Endothelial cell of umbilical vein (primary cell): ENCODE data around the gene USF2.

Experiments used
- POLR2AphosphoS5 ChIP-seq: IDR thresholded peaks from 2 replicates; pipeline ENCODE4 v1.6.1; 2012; ENCODE audit warnings: low read depth, mild to moderate bottlenecking, control low read depth, low read length, moderate library complexity; ENCODE audit not compliant: insufficient read depth
- TF ChIP-seq, protein P1 (sequence below), 2 donors: IDR thresholded peaks; 1 replicate in 1 of 2; 2 replicates in 1 of 2; pipeline ENCODE4 v1.5.1; 2011; ENCODE audit warnings: low read length in 2 of 2, mild to moderate bottlenecking in 2 of 2, moderate library complexity in 2 of 2, control low read depth in 1 of 2, inconsistent platforms in 1 of 2, low read depth in 1 of 2; ENCODE audit not compliant: insufficient read depth in 1 of 2; ENCODE audit errors: extremely low read depth in 1 of 2
- TF ChIP-seq, protein P2 (sequence below): IDR thresholded peaks from 2 replicates; pipeline ENCODE4 v1.6.1; 2011; ENCODE audit not compliant: insufficient read depth, insufficient read length

DNA sequence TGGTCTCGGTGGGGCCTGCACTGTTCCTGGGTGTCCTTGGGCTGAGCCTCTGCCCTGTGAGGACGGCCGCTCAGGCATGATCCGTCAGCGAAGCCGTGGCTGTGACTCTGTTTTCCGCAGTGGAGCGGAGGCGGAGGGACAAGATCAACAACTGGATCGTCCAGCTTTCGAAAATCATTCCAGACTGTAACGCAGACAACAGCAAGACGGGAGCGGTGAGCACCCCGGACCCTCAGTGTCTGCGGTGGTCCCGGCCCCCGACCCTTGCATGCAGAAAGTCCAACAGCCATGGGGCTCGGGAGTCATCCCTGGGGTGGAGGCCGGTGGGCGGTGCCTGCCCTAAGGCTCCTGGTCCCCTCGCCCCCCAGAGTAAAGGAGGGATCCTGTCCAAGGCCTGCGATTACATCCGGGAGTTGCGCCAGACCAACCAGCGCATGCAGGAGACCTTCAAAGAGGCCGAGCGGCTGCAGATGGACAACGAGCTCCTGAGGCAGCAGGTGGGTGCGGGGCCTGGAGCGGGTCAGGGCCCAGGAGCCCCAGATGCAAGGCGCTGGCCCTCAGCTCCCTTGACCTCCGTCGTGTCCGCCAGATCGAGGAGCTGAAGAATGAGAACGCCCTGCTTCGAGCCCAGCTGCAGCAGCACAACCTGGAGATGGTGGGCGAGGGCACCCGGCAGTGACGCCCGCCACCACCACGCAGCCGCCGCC, 10.0 kb downstream of the USF2 start:
- TF ChIP-seq POLR2AphosphoS5 = no peak
- TF ChIP-seq, protein P1, sequence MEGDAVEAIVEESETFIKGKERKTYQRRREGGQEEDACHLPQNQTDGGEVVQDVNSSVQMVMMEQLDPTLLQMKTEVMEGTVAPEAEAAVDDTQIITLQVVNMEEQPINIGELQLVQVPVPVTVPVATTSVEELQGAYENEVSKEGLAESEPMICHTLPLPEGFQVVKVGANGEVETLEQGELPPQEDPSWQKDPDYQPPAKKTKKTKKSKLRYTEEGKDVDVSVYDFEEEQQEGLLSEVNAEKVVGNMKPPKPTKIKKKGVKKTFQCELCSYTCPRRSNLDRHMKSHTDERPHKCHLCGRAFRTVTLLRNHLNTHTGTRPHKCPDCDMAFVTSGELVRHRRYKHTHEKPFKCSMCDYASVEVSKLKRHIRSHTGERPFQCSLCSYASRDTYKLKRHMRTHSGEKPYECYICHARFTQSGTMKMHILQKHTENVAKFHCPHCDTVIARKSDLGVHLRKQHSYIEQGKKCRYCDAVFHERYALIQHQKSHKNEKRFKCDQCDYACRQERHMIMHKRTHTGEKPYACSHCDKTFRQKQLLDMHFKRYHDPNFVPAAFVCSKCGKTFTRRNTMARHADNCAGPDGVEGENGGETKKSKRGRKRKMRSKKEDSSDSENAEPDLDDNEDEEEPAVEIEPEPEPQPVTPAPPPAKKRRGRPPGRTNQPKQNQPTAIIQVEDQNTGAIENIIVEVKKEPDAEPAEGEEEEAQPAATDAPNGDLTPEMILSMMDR (IDR thresholded peaks at IDR 0.05; ENCODE audit: extremely low read depth in 1 of 2, insufficient read depth in 1 of 2, low read depth in 1 of 2, low read length in 2 of 2) = no peak
- TF ChIP-seq, protein P2, sequence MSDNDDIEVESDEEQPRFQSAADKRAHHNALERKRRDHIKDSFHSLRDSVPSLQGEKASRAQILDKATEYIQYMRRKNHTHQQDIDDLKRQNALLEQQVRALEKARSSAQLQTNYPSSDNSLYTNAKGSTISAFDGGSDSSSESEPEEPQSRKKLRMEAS = no peak
